CD4-positive, alpha-beta T cell treated with Interleukin-15 for 1 hour (primary cell): ENCODE results near the gene C10orf88.

Experiments
- DNase-seq: peaks from one replicate; pipeline ENCODE4 v3.0.0-alpha.2; 2020

The C10orf88 gene

GRCh38 chr10:122953902-122954730 lies at the start of gene C10orf88:
C10orf88 (minus strand) TSS chr10:122954227; CDS start chr10:122954178, 49 bp downstream.
- DNase-seq = peak; percentile 100

GRCh38 chr10:123001370-123001769 lies 47.3 kb upstream of the C10orf88 start:
- DNase-seq = no peak

GRCh38 chr10:123000155-123000554 lies 46.1 kb upstream of the C10orf88 start:
- no peak for DNase-seq

GRCh38 chr10:122999347-122999746 lies 45.3 kb upstream of the C10orf88 start:
- no peak for DNase-seq

GRCh38 chr10:122998934-122999333 lies 44.9 kb upstream of the C10orf88 start:
- no peak for DNase-seq

GRCh38 chr10:122998360-122998917 lies 44.4 kb upstream of the C10orf88 start:
- DNase-seq = no peak

GRCh38 chr10:122997864-122998263 lies 43.8 kb upstream of the C10orf88 start:
- no peak for DNase-seq

- DNase-seq = no peak
These were observed 41.9 kb upstream of the C10orf88 start for GRCh38 chr10:122995936-122996335.

GRCh38 chr10:122993797-122994336 lies 39.8 kb upstream of the C10orf88 start:
- no peak for DNase-seq

- DNase-seq = no peak
These were observed 38.1 kb upstream of the C10orf88 start for GRCh38 chr10:122992031-122992585.

GRCh38 chr10:122990278-122990677 lies 36.3 kb upstream of the C10orf88 start:
- DNase-seq = no peak

- no peak for DNase-seq
These were observed 34.5 kb upstream of the C10orf88 start for GRCh38 chr10:122988501-122988900.

GRCh38 chr10:122986335-122986734 lies 32.3 kb upstream of the C10orf88 start:
- no peak for DNase-seq

GRCh38 chr10:122984708-122985107 lies 30.7 kb upstream of the C10orf88 start:
- no peak for DNase-seq

GRCh38 chr10:122983898-122984297 lies 29.9 kb upstream of the C10orf88 start:
- DNase-seq = no peak

- no peak for DNase-seq
These were observed 27.0 kb upstream of the C10orf88 start for GRCh38 chr10:122981066-122981464.

- DNase-seq = peak; percentile 92
These were observed 26.4 kb upstream of the C10orf88 start, which contains the start of gene PSTK for GRCh38 chr10:122980209-122981065. PSTK (plus strand) TSS chr10:122980401; CDS start chr10:122980480, 79 bp downstream.

- no peak for DNase-seq
These were observed 20.6 kb upstream of the C10orf88 start for GRCh38 chr10:122974543-122975064.

GRCh38 chr10:122974023-122974422 lies 20.0 kb upstream of the C10orf88 start:
- no peak for DNase-seq

- no peak for DNase-seq
These were observed 14.7 kb upstream of the C10orf88 start for GRCh38 chr10:122968698-122969097.

GRCh38 chr10:122966879-122967278 lies 12.9 kb upstream of the C10orf88 start:
- no peak for DNase-seq

- DNase-seq = no peak
These were observed 8.4 kb upstream of the C10orf88 start for GRCh38 chr10:122962405-122962804.
